Upper lobe of left lung (tissue), 4 donors: Measurements from ENCODE around the gene KIF3B.

Source experiments
- POLR2A ChIP-seq, 4 donors: fragments of 450-650 bp; IDR thresholded peaks; one replicate each; pipeline ENCODE4 v1.5.1; 2016 to 2017; ENCODE audit warnings: antibody characterized with exemption in 4 of 4, mild to moderate bottlenecking in 2 of 4
- TF ChIP-seq, protein P1 (sequence below), 6 experiments: fragments of 450-650 bp in 4 of 6; fragments of 200-600 bp in 2 of 6; sonication (generic) in 2 of 6; IDR thresholded peaks; one replicate each; pipeline ENCODE4 v1.5.1; 2016 to 2019; ENCODE audit warnings: antibody characterized with exemption in 6 of 6

DNA sequence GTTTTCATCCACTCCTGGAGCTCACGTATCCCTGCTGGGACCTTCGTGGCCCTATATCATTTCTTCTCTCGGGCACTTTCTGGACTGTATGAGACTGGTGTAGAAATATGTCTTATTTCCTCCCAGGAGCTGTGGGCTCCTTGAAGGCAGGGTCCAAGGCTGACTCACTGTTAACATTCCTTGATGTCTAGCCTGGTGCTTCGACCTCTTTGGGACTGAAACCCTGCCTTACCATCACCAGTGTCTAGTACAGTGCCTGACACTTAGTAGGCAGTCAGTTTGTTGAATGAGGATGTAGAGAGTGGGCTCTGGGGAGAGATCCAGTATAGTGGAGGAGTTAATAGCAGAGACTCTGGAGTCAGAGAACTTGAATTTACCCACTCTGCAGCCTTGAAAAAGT lies 46.2 kb upstream of the KIF3B start:
- TF ChIP-seq, protein P1, sequence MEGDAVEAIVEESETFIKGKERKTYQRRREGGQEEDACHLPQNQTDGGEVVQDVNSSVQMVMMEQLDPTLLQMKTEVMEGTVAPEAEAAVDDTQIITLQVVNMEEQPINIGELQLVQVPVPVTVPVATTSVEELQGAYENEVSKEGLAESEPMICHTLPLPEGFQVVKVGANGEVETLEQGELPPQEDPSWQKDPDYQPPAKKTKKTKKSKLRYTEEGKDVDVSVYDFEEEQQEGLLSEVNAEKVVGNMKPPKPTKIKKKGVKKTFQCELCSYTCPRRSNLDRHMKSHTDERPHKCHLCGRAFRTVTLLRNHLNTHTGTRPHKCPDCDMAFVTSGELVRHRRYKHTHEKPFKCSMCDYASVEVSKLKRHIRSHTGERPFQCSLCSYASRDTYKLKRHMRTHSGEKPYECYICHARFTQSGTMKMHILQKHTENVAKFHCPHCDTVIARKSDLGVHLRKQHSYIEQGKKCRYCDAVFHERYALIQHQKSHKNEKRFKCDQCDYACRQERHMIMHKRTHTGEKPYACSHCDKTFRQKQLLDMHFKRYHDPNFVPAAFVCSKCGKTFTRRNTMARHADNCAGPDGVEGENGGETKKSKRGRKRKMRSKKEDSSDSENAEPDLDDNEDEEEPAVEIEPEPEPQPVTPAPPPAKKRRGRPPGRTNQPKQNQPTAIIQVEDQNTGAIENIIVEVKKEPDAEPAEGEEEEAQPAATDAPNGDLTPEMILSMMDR (IDR thresholded peaks at IDR 0.05) = no peak
- TF ChIP-seq POLR2A (IDR thresholded peaks at IDR 0.05) = no peak
